Neutrophil (primary cell): ENCODE data around the gene PCDH12.

Experiments used
- H3K27ac ChIP-seq: fragments of 200-600 bp; sonication (generic); 2 replicates; pipeline ENCODE4 v1.5.1; 2016; ENCODE audit warnings: mild to moderate bottlenecking, moderate library complexity
- H3K27me3 ChIP-seq: fragments of 200-600 bp; sonication (generic); 2 replicates; pipeline ENCODE4 v1.6.0; 2016; ENCODE audit warnings: mild to moderate bottlenecking
- H3K36me3 ChIP-seq: fragments of 200-600 bp; sonication (generic); 2 replicates; pipeline ENCODE4 v1.5.1; 2017
- H3K4me1 ChIP-seq, 2 experiments: fragments of 200-600 bp in 1 of 2; sonication (generic) in 1 of 2; 1 replicate in 1 of 2; 2 replicates in 1 of 2; pipeline versions ENCODE4 v1.5.1 to v1.6.1; 2013 to 2016; ENCODE audit warnings: low read depth in 1 of 2, low read length in 1 of 2, mild to moderate bottlenecking in 1 of 2, moderate library complexity in 1 of 2; ENCODE audit not compliant: control insufficient read depth in 1 of 2, insufficient read depth in 1 of 2
- H3K4me3 ChIP-seq, 2 experiments: fragments of 200-600 bp in 1 of 2; sonication (generic) in 1 of 2; 1 replicate in 1 of 2; 2 replicates in 1 of 2; pipeline ENCODE4 v1.5.1; 2013 to 2016; ENCODE audit warnings: low read depth in 1 of 2, low read length in 1 of 2, mild to moderate bottlenecking in 1 of 2, moderate library complexity in 1 of 2
- H3K9me3 ChIP-seq: fragments of 200-600 bp; sonication (generic); 2 replicates; pipeline ENCODE4 v1.5.1; 2016
- TF ChIP-seq, protein P1 (sequence below): fragments of 200-600 bp; sonication (generic); IDR thresholded peaks from 2 replicates; pipeline ENCODE4 v1.5.1; 2016; ENCODE audit warnings: antibody characterized with exemption

The PCDH12 gene

DNA sequence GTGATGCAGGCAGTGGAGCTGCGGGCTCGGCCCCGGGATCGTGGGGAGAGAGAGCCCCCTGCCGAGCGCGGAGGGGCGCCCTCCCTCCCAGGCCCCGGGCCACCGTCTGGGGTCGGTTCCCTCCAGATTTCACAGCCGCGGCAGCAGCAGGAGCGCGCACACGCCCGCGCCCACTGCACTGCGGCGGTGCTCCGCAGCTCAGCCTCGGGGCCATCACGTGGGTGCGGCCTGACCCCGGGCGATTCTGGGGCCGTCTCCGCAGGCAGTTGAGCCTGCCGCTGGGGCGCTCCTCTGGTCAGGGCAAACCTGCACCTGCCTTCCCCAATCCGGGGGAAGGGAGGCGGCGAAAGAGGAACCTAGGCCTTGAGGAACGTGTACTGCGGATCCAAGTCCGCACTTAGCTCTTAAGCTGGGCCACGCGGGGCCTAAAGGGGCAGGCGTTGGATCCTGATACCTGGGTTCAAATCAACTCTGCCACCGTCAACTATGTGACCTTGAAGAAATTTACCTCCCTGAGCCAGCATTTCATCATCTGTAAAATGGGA is 43.7 kb downstream of the PCDH12 start:
- Histone ChIP-seq H3K27ac (peak overlapping the region; percentile 36), H3K27me3 (peaks cover 51% of the 10 kb centered on the region), H3K36me3 (no peaks in the 10 kb centered on the region), H3K4me3 (peak overlapping the region; percentile 48 to 59), H3K4me1 (peaks cover 11 to 15% of the 10 kb centered on the region in 2 experiments), H3K9me3 (no peaks in the 10 kb centered on the region)
- TF ChIP-seq, protein P1, sequence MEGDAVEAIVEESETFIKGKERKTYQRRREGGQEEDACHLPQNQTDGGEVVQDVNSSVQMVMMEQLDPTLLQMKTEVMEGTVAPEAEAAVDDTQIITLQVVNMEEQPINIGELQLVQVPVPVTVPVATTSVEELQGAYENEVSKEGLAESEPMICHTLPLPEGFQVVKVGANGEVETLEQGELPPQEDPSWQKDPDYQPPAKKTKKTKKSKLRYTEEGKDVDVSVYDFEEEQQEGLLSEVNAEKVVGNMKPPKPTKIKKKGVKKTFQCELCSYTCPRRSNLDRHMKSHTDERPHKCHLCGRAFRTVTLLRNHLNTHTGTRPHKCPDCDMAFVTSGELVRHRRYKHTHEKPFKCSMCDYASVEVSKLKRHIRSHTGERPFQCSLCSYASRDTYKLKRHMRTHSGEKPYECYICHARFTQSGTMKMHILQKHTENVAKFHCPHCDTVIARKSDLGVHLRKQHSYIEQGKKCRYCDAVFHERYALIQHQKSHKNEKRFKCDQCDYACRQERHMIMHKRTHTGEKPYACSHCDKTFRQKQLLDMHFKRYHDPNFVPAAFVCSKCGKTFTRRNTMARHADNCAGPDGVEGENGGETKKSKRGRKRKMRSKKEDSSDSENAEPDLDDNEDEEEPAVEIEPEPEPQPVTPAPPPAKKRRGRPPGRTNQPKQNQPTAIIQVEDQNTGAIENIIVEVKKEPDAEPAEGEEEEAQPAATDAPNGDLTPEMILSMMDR: peak; percentile 20

DNA sequence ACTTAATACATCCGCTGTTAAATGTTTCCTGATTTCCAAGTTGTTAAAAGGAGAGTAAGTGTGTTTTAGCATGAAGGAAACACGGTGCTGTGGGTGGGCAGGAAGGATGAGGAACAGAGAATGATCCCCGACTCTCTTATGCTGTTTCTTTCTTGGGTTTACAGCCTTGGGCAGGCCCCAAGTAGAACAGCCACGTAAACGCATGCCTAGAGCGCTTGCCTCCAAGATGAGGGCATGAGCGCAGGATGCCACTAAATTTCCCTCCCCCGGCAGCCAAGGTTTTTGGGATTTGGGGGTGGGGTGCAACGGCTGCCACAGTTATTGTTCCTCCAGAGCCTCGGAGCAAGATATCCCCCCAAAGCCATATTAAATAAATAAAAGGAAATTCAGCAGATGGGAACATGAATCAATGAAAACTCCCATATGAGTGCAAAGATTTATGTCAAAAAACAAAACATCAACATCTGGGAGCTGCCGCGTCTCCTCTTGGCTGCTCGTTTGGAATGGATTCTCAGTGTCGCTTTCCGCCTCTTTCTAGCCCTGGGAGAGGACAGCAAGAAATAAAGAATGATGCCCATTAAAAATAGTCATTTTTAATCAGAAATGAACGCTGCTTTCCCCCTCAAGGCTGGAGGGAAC is 44.3 kb downstream of the PCDH12 start:
- Histone ChIP-seq H3K27me3 (peaks cover 51% of the 10 kb centered on the region), H3K4me1 (peaks cover 11 to 15% of the 10 kb centered on the region in 2 experiments), H3K36me3 (no peaks in the 10 kb centered on the region), H3K27ac (no peak overlapping the region), H3K9me3 (no peaks in the 10 kb centered on the region), H3K4me3 (peak overlapping the region; percentile 48 to 59)
- TF ChIP-seq, protein P1: no peak

DNA sequence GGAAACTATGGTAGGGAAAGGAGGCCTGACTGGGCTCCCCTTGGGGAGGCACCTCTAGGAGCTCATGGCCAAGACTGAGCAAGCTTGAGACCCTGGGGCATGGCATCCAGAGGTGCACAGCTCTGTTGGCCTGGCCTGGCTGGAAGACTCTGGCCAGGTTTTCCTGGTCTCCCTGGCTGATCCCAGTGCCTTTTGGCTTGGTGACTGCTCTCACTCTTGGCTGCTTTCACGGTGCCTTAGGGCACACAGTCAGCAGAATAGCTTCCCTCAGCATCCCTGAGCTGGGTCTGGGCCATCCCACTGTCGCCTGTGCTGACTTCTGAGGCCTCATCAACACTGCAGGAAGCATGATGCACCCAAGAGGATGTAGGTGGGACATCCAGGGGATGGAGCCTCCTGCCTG is 47.7 kb downstream of the PCDH12 start:
- no peaks in the 10 kb centered on the region for H3K9me3 ChIP-seq
- no peak overlapping the region for H3K4me3 ChIP-seq
- peaks cover 31% of the 10 kb centered on the region for H3K27me3 ChIP-seq
- TF ChIP-seq, protein P1: no peak
- H3K4me1 ChIP-seq: peaks cover 11 to 15% of the 10 kb centered on the region in 2 experiments
- H3K36me3 ChIP-seq: no peaks in the 10 kb centered on the region
- no peak overlapping the region for H3K27ac ChIP-seq

DNA sequence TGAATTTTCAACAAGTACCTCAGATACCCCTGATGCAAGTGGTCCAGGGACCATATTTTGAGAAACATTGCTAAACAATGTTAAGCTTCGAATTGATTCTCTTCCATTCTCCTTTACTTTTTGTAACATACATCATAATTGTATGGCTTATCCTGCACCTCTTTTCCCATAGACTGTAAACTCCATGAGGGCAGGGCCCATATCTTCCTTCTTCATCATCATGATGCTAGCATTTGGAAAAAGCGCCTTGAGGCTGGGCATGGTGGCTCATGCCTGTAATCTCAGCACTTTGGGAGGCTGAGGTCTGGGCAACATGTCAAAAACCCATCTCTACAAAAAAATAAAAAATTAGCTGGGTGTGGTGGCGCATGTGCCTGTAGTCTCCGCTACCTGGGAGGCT is 48.8 kb downstream of the PCDH12 start:
- Histone ChIP-seq H3K27me3 (peaks cover 31% of the 10 kb centered on the region), H3K4me1 (peaks cover 11% of the 10 kb centered on the region in 2 experiments), H3K27ac (no peak overlapping the region), H3K9me3 (no peaks in the 10 kb centered on the region), H3K4me3 (no peak overlapping the region), H3K36me3 (no peaks in the 10 kb centered on the region)
- TF ChIP-seq, protein P1: no peak

DNA sequence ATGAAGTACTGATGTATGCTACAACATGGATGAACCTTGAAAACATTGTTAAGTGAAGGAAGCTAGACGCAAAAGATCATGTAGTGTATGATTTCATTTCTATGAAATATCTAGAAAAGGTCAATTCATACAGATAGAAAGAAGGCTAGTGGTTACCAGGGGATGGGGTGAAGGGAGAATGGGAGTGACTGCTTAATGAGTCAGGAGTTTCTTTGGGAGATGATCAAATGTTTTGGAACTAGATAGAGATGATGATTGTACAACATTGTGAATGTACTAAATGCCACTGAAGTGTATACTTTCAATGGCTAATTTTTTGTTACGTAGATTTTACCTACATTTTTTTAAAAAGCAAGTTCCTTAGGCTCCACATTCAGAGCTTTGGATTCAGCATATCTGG is 49.2 kb downstream of the PCDH12 start:
- Histone ChIP-seq H3K27me3 (peaks cover 31% of the 10 kb centered on the region), H3K36me3 (no peaks in the 10 kb centered on the region), H3K27ac (no peak overlapping the region), H3K9me3 (no peaks in the 10 kb centered on the region), H3K4me1 (peaks cover 7% of the 10 kb centered on the region in 2 experiments), H3K4me3 (no peak overlapping the region)
- TF ChIP-seq, protein P1: no peak
